ENCODE measurements around the gene PPARGC1A. TPM values are rescaled to one million over a fixed set of nuclear protein-coding genes. Genes with fewer than 3 reads are reported as not detected.

PPARGC1A gene
- polyA plus RNA-seq, 1 experiment: 0.73 TPM

DNA sequence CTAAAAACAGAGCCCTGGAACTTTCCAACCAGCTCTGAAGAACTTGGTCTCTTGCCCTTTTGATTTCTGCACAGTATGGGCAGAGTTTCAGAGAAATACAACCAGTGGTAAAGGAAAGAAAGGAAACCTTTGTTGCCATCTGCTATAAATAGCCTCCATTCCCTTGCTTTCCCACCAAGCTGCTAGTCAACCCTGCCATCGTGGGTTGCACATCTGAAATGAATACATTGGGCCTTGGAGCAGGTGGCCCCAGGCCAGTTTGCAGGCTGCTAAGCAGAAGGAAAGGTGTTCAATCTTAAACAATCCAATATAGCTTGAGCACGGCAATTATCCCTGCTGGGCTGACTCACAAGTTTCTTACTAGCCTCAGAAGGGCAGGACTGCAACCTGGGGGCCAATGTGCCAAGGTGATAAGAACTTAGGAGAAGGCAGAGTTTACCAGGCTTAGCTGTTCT, 142.5 kb downstream of the PPARGC1A start:
- no peaks in the 10 kb centered on the region for H3K9me3 ChIP-seq (ENCODE audit: control insufficient read depth, insufficient read depth, low read length)
- POLR2A ChIA-PET: no interaction called here
- H3K27ac ChIP-seq (ENCODE audit: low read depth, low read length): no peak overlapping the region
- H3K27me3 ChIP-seq (ENCODE audit: control insufficient read depth, insufficient read depth, low read length): no peaks in the 10 kb centered on the region
- CTCF ChIA-PET: no interaction called here
- no peak for TF ChIP-seq CTCF (IDR thresholded peaks at IDR 0.05; ENCODE audit: low read depth, low read length)
- no peak overlapping the region for H3K4me3 ChIP-seq (ENCODE audit: low read depth, low read length)
- no peak for DNase-seq (ENCODE audit: low read depth, low spot score)

GRCh38 chr4:23746672-23747071, 143.2 kb downstream of the PPARGC1A start:
- POLR2A ChIA-PET: no interaction called here
- Histone ChIP-seq H3K27me3 (ENCODE audit: control insufficient read depth, insufficient read depth, low read length) (no peaks in the 10 kb centered on the region), H3K9me3 (ENCODE audit: control insufficient read depth, insufficient read depth, low read length) (no peaks in the 10 kb centered on the region), H3K27ac (ENCODE audit: low read depth, low read length) (no peak overlapping the region), H3K4me3 (ENCODE audit: low read depth, low read length) (no peak overlapping the region)
- TF ChIP-seq CTCF (IDR thresholded peaks at IDR 0.05; ENCODE audit: low read depth, low read length): no peak
- no peak for DNase-seq (ENCODE audit: low read depth, low spot score)
- CTCF ChIA-PET: no interaction called here

GRCh38 chr4:23746027-23746426, 143.8 kb downstream of the PPARGC1A start:
- Histone ChIP-seq H3K9me3 (ENCODE audit: control insufficient read depth, insufficient read depth, low read length) (no peaks in the 10 kb centered on the region), H3K4me3 (ENCODE audit: low read depth, low read length) (no peak overlapping the region), H3K27ac (ENCODE audit: low read depth, low read length) (no peak overlapping the region), H3K27me3 (ENCODE audit: control insufficient read depth, insufficient read depth, low read length) (no peaks in the 10 kb centered on the region)
- ChIA-PET CTCF (no interaction called here), POLR2A (no interaction called here)
- TF ChIP-seq CTCF (IDR thresholded peaks at IDR 0.05; ENCODE audit: low read depth, low read length): no peak
- DNase-seq (ENCODE audit: low read depth, low spot score): no peak

GRCh38 chr4:23745377-23745776, 144.5 kb downstream of the PPARGC1A start:
- ChIA-PET POLR2A (no interaction called here), CTCF (no interaction called here)
- no peak overlapping the region for H3K4me3 ChIP-seq (ENCODE audit: low read depth, low read length)

More at GRCh38 chr4:23745377-23745776, 144.5 kb downstream of the PPARGC1A start:
- DNase-seq (ENCODE audit: low read depth, low spot score): no peak
- no peaks in the 10 kb centered on the region for H3K27me3 ChIP-seq (ENCODE audit: control insufficient read depth, insufficient read depth, low read length)
- TF ChIP-seq CTCF (IDR thresholded peaks at IDR 0.05; ENCODE audit: low read depth, low read length): no peak
- no peak overlapping the region for H3K27ac ChIP-seq (ENCODE audit: low read depth, low read length)
- H3K9me3 ChIP-seq (ENCODE audit: control insufficient read depth, insufficient read depth, low read length): no peaks in the 10 kb centered on the region
